Gastroesophageal sphincter (tissue), 4 donors: ENCODE results near the gene AIG1. TPM values are rescaled to one million over a fixed set of nuclear protein-coding genes. Genes with fewer than 3 reads are reported as not detected.

Experiments
- ATAC-seq: fragments of 150-250 bp; one replicate; pipeline ENCODE4 v1.9.1; 2016; ENCODE audit warnings: mild to moderate bottlenecking, moderate library complexity
- H3K27ac ChIP-seq, 4 donors: fragments of 200-600 bp; sonication (generic) in 3 of 4; 1 replicate in 3 of 4; 2 replicates in 1 of 4; pipeline ENCODE4 v1.5.1; 2016 to 2019
- H3K27me3 ChIP-seq: fragments of 200-600 bp; sonication (generic); one replicate; pipeline ENCODE4 v1.5.1; 2019
- H3K36me3 ChIP-seq, 2 donors: fragments of 200-600 bp; sonication (generic); one replicate each; pipeline ENCODE4 v1.5.1; 2019; ENCODE audit warnings: control low read depth in 1 of 2
- H3K4me1 ChIP-seq, 3 donors: fragments of 200-600 bp; sonication (generic); 1 replicate in 2 of 3; 2 replicates in 1 of 3; pipeline ENCODE4 v1.5.1; 2016 to 2019; ENCODE audit warnings: control low read depth in 2 of 3
- H3K4me3 ChIP-seq, 2 donors: fragments of 200-600 bp; sonication (generic); one replicate each; pipeline ENCODE4 v1.5.1; 2019; ENCODE audit warnings: mild to moderate bottlenecking in 1 of 2, moderate library complexity in 1 of 2
- H3K9me3 ChIP-seq, 3 donors: fragments of 200-600 bp; sonication (generic); one replicate each; pipeline ENCODE4 v1.5.1; 2017 to 2019; ENCODE audit warnings: control low read depth in 2 of 3
- CTCF ChIP-seq, 4 experiments: fragments of 200-600 bp in 2 of 4; fragments of 450-650 bp in 2 of 4; sonication (generic) in 1 of 4; IDR thresholded peaks; one replicate each; pipeline ENCODE4 v1.5.1; 2017 to 2019; ENCODE audit warnings: antibody characterized with exemption in 4 of 4, mild to moderate bottlenecking in 2 of 4, moderate library complexity in 2 of 4
- EP300 ChIP-seq: sonication (generic); formaldehyde crosslinking; IDR thresholded peaks from one replicate; pipeline ENCODE4 v1.6.1; 2017; ENCODE audit warnings: antibody characterized with exemption, mild to moderate bottlenecking
- POLR2A ChIP-seq, 2 donors: fragments of 450-650 bp; IDR thresholded peaks; one replicate each; pipeline ENCODE4 v1.6.1; 2017; ENCODE audit warnings: antibody characterized with exemption in 2 of 2, mild to moderate bottlenecking in 2 of 2, moderate library complexity in 1 of 2
- POLR2AphosphoS5 ChIP-seq: sonication (generic); formaldehyde crosslinking; IDR thresholded peaks from one replicate; pipeline ENCODE4 v1.6.1; 2017; ENCODE audit warnings: antibody characterized with exemption
- WGBS, 2 donors: methylation state at CpG; one replicate each; pipeline ENCODE4 v1.1.5; 2018; ENCODE audit warnings: low coverage in 1 of 2; 5-methylcytosine and 5-hydroxymethylcytosine counted together
- total RNA-seq, 4 donors: library from RNA; depleted of rRNA; stranded (reverse); fragments of >200 nt; gene quantifications; one replicate each; pipeline ENCODE4 v1.1.0, GENCODE V29; 2016

AIG1 gene
- total RNA-seq, 4 donors from 2014 or later: 24.0 to 42.0 (median 31.5) TPM

GRCh38 chr6:143233554-143234285 is 173.0 kb downstream of the AIG1 start:
- ATAC-seq: no peak
- no peaks in the 10 kb centered on the region for H3K36me3 ChIP-seq
- TF ChIP-seq POLR2AphosphoS5 (no peak), POLR2A (IDR thresholded peaks at IDR 0.05) (no peak), EP300 (no peak), CTCF (IDR thresholded peaks at IDR 0.05) (no peak)
- 50 to 54% methylated on average over 3 to 5 of the region's 8 CpGs for WGBS, 2 donors
- H3K27ac ChIP-seq: no peak overlapping the region
- no peaks in the 10 kb centered on the region for H3K4me1 ChIP-seq
- H3K9me3 ChIP-seq: no peaks in the 10 kb centered on the region
- no peaks in the 10 kb centered on the region for H3K27me3 ChIP-seq
- no peak overlapping the region for H3K4me3 ChIP-seq

DNA sequence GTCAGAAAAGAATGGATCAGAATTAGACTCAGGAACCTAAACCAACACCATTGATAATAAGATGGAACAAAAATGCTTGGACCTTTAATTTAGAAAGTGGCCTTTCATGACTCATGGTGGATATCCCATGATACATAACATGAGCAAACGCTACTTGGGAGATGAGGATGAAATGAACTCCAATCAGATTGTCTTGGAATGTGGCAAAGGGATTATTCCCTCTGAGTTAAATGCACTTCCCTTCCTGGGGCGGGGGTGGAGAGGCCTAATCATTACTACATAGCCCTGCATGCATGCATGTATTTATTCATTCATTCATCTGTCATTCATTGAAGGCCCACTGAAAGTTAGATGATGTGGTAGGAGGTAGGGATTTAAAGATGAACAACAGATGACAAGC is 174.0 kb downstream of the AIG1 start:
- ATAC-seq: no peak
- Histone ChIP-seq H3K4me1 (no peaks in the 10 kb centered on the region), H3K27me3 (no peaks in the 10 kb centered on the region), H3K27ac (no peak overlapping the region), H3K9me3 (no peaks in the 10 kb centered on the region), H3K36me3 (no peaks in the 10 kb centered on the region), H3K4me3 (no peak overlapping the region)
- TF ChIP-seq POLR2A (IDR thresholded peaks at IDR 0.05) (no peak), CTCF (IDR thresholded peaks at IDR 0.05) (no peak), POLR2AphosphoS5 (no peak), EP300 (no peak)
- WGBS, 2 donors: 80 to 100% methylated on average over 1 of the region's 2 CpGs

DNA sequence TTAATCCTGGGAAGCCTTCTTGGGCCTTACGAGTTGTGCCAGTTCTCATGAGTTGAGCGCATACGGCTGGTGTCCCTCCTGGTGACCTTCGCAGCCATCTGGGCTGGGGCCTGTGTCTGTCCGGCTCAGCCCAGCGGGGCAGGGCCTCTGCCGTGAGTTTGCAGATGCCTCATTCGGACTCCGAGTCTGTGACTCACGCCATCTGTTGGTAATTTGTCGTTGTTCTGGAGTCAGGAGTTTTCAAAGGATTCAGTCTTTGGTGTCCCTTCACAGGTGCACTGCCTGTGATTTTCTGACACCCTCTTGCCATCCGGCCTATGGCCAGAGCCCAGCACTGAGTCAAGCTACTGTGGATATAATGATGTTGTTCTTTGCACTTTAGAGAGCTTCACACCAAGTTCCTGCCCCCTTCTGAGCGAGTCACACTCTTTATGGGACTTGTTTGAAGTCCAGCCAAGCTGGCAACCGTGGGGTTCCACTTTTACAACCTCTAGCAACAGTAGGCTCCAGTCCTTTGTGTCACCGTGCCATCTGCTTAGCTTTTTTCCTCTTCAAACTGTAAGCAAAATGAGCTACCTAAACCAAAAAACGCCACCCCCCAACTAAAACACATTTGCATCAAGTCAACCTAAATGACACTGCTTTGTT is 175.6 kb downstream of the AIG1 start:
- Histone ChIP-seq H3K9me3 (no peaks in the 10 kb centered on the region), H3K36me3 (no peaks in the 10 kb centered on the region), H3K4me3 (no peak overlapping the region), H3K27ac (no peak overlapping the region), H3K4me1 (no peaks in the 10 kb centered on the region), H3K27me3 (no peaks in the 10 kb centered on the region)
- no peak for ATAC-seq
- 68 to 90% methylated on average over 5 to 10 of the region's 16 CpGs for WGBS, 2 donors
- TF ChIP-seq POLR2A (IDR thresholded peaks at IDR 0.05) (no peak), CTCF (IDR thresholded peaks at IDR 0.05) (no peak), POLR2AphosphoS5 (no peak), EP300 (no peak)

DNA sequence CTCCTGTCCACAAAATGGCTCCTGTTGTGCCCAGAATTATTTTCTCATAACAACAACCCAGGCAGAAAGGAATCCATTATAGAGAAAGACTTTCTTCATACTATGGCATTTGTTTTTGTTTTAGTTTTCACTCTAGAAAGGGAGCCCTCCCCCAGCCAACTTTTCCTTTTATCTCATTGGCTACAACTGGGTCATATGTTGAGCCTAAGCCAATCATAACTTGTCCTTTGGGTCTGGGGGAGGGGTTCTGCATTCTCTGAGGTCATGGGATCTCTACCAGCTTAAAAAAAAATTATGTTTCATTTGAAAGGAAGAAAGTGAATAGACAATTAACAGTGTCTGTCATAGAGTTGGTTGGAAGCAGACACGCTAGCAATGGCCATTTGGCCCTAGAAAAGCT is 177.6 kb downstream of the AIG1 start:
- WGBS, 2 donors: 79 to 100% methylated on average over 1 of the region's 1 CpG
- no peak for TF ChIP-seq CTCF (IDR thresholded peaks at IDR 0.05)
- TF ChIP-seq EP300: no peak
- no peak for TF ChIP-seq POLR2AphosphoS5
- Histone ChIP-seq H3K27me3 (no peaks in the 10 kb centered on the region), H3K36me3 (no peaks in the 10 kb centered on the region), H3K27ac (no peak overlapping the region), H3K4me3 (no peak overlapping the region), H3K9me3 (no peaks in the 10 kb centered on the region), H3K4me1 (no peaks in the 10 kb centered on the region)
- ATAC-seq: no peak

GRCh38 chr6:143241111-143241510 is 180.4 kb downstream of the AIG1 start:
- no peak overlapping the region for H3K27ac ChIP-seq
- no peaks in the 10 kb centered on the region for H3K4me1 ChIP-seq
- no peaks in the 10 kb centered on the region for H3K36me3 ChIP-seq
- ATAC-seq: no peak
- no peak overlapping the region for H3K4me3 ChIP-seq
- H3K9me3 ChIP-seq: no peaks in the 10 kb centered on the region
- WGBS, 2 donors: 85 to 88% methylated on average over 4 of the region's 4 CpGs
- H3K27me3 ChIP-seq: no peaks in the 10 kb centered on the region
- TF ChIP-seq POLR2A (IDR thresholded peaks at IDR 0.05) (no peak), CTCF (IDR thresholded peaks at IDR 0.05) (no peak), POLR2AphosphoS5 (no peak), EP300 (no peak)
